Measurements from ENCODE around the gene EFEMP1.

GRCh38 chr2:55871637-55872036, 51.9 kb downstream of the EFEMP1 start:
- TF ChIP-seq CTCF (IDR thresholded peaks at IDR 0.05; ENCODE audit: insufficient read depth, low read length): no peak
- no peak for TF ChIP-seq POLR2AphosphoS5 (IDR thresholded peaks at IDR 0.05; ENCODE audit: low read depth)
- no peak for TF ChIP-seq REST (IDR thresholded peaks at IDR 0.05; ENCODE audit: insufficient replicate concordance, low read depth)
- TF ChIP-seq GABPA (IDR thresholded peaks at IDR 0.05; ENCODE audit: low read depth): no peak
- no peak for TF ChIP-seq SPI1 (IDR thresholded peaks at IDR 0.05; ENCODE audit: borderline replicate concordance, low read depth)

Measured in HL-60 (cell line).